GM08714 (cell line): ENCODE measurements around the gene PKD2.
"Not testable (repeated sequence)": the region's sequence is repeated elsewhere in the genome, so short reads cannot be mapped to it uniquely, and the experiment has no call there.

ENCODE experiments used
- H3K4me3 ChIP-seq: fragments of 200-500 bp; sonication (Bioruptor generic); 2 replicates; pipeline ENCODE4 v1.5.1; 2014; ENCODE audit warnings: mild to moderate bottlenecking, low read length, inconsistent platforms
- ZNF274 ChIP-seq: IDR thresholded peaks from 2 replicates; pipeline ENCODE4 v1.6.1; 2012; ENCODE audit warnings: mild to moderate bottlenecking, low read depth, low read length

The PKD2 gene

DNA sequence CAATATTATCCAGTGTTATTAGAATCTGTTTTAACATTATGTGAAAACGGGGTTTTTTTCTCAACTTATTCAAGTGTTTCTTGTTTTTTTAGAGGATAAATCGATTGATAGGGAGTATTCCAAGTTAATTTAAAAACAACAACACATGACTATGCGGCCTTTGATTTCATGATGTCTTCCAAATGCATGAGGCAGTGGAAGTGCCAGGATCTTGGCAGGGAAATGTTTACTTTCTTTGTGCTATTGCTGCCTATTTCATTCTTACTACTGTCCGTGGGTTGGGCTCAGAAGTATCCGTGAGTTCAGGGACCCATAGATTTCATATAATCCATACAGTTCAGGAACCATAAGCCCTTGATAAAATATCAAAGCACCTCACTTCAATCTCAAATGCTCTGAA lies 86.4 kb downstream of the PKD2 start:
- no peak for TF ChIP-seq ZNF274
- H3K4me3 ChIP-seq, result no peak overlapping the region

DNA sequence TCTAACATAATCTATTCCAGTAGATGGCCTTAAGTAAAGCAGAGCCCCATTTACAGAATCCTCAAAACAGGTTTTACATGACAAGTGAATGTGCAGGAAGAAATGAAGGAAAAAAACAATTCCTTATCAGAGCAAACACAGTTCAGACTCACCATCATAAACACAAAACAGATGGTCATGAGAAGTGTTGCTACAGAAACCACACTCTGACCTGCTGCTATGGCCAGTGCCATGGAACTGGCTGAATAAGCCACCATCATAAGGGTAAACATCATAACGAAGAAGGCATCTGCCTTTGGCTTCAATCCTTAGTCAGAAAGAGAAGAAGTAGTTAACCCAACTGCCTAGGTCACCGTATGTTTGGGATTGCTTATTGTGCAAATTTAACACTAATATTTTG lies 89.9 kb downstream of the PKD2 start:
- no peak overlapping the region for H3K4me3 ChIP-seq
- TF ChIP-seq ZNF274, result no peak

DNA sequence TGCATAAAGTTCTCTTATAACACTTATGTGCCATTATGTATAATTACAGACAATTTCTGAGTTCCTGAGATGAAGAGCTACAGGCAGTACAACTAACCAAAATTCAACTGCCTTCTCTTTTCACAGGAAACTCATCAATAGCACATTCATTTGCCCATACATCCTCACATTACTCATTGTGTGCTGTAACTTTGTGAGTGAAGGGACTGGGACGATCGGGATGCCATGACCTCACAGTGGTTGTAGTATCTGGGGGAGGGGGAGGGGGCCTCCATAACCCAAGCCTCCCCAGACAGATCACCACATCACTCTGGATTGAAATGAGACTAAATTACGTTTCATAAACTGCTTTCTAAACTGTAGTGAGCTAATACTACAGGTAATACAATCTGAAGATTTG lies 90.3 kb downstream of the PKD2 start:
- no peak overlapping the region for H3K4me3 ChIP-seq
- no peak for TF ChIP-seq ZNF274

DNA sequence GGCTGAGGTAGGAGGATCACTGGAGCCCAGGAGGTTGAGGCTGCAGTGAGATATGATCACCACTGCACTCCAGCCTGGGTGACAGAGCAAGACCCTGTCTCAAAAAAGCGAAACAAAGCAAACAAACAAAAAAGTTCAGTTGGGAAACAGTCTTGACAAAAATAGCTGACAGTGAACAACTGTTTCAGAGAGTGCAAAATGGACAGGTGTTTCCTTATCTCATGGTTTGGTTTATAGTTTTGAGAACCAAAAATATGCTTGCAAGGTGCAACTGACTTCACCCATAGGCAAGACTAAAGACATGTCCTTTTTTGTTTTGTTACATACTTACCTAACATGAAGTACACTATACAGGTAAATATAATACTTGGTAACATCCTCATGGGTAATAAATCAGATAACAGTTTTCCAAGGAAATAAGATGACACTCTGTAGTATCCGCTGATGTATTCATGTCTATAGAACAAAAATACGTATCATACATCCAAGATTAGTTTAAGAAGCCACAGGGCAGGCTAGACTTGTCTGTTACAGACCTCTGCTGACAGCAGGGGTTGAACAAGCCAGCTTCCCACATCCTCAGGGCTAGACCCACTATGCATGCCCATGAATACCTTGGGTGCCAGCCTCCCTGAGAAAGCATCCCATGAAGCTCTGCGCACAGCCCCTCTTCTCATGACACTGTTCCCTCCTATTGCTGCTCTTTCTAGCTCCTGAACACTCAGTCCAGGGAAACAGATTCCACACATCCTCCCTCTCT lies 91.7 kb downstream of the PKD2 start:
- no peak overlapping the region for H3K4me3 ChIP-seq

DNA sequence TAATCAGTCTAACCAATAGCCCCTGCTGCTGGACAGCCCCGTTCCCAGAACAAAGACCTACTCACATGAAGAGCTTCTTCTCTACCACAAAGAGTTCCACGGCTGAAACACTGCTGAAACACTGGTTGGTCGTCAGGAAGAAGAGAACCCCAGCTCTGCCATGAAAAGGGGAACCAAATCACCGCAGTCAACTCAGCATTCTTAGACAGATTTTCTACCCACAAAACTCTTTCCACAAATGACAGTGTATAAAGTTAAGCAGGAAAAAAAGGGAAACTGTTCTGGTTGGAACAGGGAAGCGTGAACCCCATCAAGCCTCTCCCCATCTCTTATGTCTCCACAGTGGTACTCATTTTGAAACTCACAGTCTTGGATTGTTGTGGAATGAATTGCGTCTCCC lies 93.7 kb downstream of the PKD2 start:
- no peak overlapping the region for H3K4me3 ChIP-seq
- TF ChIP-seq ZNF274, result no peak

More for the DNA sequence above, 91.7 kb downstream of the PKD2 start:
- TF ChIP-seq ZNF274, result no peak

DNA sequence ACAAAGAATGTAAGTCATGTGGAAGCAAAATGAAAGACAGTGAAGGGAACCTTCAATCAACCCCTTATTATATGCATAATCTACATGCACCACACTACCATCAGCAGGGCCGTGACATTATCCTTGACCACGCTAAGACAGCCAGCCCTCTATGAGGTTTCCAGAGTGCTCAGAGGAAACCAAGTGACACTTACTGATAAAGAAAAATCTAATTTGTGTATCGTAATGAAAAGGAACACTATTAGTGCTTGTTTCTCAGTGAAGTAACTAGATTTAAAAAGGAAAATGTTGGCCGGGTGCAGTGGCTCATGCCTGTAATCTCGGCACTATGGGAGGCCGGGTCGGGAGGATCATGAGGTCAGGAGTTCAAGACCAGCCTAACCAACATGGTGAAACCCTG lies 94.6 kb downstream of the PKD2 start:
- no peak for TF ChIP-seq ZNF274
- no peak overlapping the region for H3K4me3 ChIP-seq

DNA sequence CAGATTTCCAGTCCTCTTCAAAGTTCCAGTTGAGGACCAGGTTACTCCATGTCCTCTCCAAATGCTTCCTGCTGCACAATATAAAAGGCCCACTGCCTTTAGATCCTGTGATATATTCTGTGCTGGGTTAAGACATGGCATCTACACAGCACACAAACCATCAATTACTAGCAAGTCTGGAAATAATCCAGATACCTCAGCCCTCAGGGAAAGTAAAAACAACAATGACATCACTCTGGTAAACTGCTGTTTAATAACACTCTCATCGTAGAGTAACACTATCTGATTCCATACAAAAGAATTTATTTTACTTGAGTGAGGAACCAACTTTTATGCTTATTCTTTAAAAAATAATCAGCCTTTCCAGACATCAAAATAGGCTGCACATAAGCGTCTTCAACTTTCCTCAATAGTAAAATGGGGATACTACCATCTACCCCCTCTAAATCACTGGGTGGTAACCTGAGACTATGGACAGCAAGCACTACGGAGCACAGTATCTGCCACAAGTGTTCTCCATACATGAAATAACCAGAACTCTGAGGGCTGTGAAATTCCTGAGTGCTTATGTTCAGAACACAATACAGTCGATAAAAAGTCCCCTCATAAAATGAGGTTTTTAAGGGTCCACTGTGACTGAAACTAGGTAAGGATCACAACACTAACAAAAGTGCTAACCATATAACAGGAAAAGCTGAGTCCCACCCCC lies 97.6 kb downstream of the PKD2 start:
- H3K4me3 ChIP-seq, result no peak overlapping the region
- TF ChIP-seq ZNF274, result no peak

DNA sequence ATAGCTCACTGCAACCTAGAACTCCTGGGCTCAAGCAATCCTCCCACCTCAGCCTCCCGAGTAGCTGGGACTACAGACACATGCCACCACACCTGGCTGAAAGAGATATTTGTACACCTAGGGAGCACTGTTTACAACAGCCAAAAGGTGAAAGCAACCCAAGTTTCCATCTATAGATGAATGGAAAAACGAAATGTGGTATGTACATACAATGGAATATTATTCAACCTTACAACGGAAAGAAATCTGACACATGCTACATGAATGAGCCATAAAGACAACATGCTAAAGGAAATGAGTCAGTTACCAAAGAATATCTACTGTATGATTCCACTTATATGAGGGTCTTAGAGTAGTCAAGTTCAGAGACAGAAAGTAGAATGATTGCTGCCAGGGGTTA lies 98.8 kb downstream of the PKD2 start:
- H3K4me3 ChIP-seq, result no peak overlapping the region
- no peak for TF ChIP-seq ZNF274

DNA sequence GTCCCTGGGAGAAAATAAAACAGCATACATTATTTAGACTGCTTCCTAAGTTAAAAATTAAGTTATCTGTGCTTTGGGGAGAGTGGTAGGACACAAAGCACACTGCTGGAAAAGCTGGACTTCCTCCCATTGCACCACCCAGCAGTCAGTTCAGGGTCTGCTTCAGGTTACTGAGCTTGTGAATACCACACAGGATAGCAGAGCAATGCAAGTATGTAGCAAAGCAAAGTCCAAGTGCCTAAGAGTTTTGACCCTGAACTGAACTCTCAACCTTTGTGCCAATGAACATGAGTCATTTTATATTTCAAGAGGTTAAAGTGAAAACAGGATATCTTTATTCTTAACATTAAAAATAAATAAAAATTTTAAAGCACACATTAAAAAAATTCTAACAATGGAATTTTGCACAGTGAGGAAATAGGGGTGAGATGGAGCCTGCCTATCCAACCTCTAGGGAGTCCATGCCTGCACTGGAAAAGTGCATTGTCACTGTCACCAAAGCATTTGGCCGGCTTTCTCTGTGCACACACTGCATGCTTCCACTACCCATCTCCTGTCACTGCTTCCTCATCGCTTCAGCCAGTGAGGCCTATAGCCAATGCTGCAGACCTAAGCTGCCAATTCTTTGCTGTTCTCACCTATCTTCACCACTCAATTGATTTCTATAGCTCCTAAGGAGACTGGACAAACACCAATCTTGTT lies 100.1 kb downstream of the PKD2 start:
- H3K4me3 ChIP-seq, result no peak overlapping the region
- no peak for TF ChIP-seq ZNF274

DNA sequence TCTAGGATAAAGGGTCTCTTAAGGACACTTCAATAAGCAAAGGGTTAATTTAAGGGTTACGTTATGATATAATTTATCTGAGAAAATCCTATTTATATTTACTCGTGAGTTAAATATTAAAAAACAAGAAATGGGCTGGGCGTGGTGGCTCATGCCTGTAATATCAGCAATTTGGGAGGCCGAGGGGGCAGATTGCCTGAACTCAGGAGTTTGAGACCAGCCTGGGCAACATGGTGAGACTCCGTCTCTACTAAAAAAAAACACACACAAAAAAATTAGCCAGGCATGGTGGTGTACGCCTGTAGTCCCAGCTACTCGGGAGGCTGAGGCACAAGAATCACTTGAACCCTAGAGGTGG lies 100.7 kb downstream of the PKD2 start:
- H3K4me3 ChIP-seq, result not testable (repeated sequence)

DNA sequence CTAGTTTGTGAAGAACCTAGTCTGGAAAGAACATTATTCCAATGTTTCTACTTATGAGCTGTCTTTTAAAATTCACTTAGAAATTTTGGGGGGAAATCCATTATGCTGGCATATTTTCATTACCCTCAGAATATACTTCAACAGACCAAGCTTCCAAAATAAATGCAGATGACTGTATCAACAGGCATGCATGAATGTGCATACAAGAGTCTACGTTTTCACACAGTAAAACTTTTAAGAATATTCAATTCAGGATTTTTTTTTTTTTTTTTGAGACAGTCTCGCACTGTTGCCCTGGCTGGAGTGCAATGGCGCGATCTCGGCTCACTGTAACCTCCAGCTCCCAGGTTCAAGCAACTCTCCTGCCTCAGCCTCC lies 101.3 kb downstream of the PKD2 start:
- TF ChIP-seq ZNF274, result no peak
- H3K4me3 ChIP-seq, result no peak overlapping the region

DNA sequence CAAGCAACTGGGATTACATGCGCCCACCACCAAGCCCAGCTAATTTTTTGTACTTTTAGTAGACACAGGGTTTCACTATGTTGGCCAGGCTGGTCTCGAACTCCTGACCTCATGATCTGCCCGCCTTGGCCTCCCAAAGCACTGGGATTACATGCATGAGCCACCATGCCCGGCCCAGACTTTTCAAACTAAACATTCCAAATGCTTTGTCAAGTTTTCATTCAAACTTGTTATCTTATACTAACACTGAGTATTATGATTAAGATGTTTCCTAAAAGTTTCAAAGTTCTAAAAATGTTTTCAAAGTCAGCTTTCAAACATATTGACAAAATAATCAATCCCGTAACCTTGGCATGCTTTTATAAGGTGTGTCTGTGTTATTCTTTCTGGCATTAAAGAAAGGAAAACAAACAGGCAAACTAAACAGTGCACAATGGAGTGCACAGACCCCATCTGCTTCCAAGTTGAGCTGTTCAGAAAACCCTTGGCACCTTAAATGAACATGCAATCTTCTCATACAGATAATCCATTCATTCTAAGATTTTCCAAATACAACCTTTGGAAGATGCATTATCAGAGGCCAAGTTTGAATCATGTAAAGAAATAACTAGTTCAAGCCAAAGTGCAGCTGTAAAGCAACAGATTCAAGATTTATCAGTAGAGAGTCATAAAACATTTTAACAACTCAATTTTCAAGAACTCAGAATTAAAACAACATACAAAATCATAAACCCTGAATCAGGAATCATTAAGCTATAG lies 101.9 kb downstream of the PKD2 start:
- H3K4me3 ChIP-seq, result no peak overlapping the region
- TF ChIP-seq ZNF274, result no peak

DNA sequence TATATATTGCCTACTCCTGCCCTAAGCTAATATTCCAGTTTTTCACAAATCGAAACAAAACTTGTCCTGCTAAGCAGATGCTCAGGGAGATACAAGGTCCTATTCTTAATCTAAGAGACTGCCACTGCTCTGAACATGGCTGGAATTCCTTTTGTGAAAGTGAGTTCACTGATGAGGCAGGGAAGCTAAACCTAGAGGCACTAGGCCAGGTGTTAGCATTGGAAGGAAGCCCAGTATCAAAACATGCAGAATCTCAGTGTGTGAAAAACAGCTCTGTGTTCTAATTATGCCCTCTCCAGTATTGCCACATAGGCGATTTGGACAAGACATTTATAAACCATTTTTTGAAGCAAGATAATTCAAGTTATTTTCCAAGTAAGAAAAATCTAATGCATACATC lies 103.4 kb downstream of the PKD2 start:
- no peak for TF ChIP-seq ZNF274
- no peak overlapping the region for H3K4me3 ChIP-seq

DNA sequence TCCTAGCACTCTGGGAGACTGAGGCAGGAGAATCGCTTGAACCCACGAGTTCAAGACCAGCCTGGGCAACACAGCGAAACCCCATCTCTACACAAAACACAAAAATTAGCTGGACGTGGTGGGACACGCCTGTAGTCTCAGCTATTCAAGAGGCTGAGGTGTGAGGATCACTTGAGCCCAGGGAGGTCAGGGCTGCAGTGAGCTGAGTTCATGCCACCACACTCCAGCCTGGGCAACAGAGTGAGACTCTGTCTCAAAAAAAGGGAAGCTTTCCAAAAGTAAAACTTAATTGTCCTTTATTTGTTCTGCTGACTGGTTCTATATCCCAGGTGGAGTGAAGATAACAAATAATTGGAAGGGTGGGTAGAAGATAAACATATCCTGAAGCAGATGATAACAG lies 105.4 kb downstream of the PKD2 start:
- no peak overlapping the region for H3K4me3 ChIP-seq
- TF ChIP-seq ZNF274, result no peak

DNA sequence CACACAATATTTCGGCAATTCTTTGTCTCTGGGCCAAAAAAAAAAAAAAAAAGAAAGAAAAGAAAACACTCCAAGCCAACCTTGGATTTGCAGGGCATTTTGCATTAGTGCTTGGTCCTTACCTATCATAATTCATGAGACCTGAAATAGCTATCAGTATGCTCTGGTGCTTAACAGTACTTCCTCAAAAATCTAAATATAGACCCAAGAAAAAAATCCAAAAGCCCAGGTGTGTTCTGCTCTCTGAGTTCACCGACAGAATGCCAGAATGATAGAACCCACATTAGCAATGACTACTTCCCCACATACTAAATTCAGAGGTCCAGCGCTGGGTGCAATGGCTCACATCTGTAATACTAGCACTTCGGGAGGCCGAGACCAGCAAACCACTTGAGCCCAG lies 108.2 kb downstream of the PKD2 start:
- H3K4me3 ChIP-seq, result no peak overlapping the region
- TF ChIP-seq ZNF274, result no peak

DNA sequence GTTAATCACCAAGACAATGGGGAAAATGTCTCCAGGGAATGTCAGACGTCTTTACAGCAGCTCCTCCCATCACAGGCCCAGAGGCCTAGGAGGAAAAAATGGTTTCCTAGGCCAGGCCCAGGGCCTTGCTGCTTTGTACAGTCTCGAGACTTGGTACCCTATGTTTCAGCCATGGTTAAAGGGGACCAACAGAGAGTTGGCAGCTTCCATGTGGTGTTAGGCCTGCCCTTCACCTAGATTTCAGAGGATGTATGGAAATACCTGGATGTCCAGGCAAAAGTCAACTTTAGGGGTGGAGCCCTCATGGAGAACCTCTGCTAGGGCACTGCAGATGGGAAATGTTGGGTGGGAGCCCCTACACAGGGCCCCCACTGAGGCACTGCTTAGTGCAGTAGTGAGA lies 112.5 kb downstream of the PKD2 start:
- H3K4me3 ChIP-seq, result no peak overlapping the region
- no peak for TF ChIP-seq ZNF274

DNA sequence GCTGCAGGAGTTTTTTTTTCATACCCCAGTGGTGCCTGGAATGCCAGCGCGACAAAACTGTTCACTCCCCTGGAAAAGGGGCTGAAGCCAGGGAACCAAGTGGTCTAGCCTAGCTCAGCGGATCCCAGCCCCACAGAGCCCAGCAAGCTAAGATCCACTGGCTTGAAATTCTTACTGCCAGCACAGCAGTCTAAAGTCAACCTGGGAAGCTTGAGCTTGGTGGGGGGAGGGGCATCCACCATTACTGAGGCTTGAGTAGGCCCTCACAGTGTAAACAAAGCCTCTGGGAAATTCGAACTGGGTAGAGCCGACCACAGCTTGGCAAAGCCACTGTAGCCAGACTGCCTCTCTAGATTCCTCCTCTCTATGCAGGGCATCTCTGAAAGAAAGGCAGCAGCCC lies 114.8 kb downstream of the PKD2 start:
- H3K4me3 ChIP-seq, result not testable (repeated sequence)
